ENCODE measurements around the gene EIF4E1B.

EIF4E1B gene

GRCh38 chr5:176647843-176648473 lies 17.5 kb downstream of the EIF4E1B start:
- no peak for DNase-seq

- peak; percentile 53 for DNase-seq
Observed at GRCh38 chr5:176648474-176649194, 18.2 kb downstream of the EIF4E1B start.

- no peak for DNase-seq
Observed at GRCh38 chr5:176650354-176650884, 19.9 kb downstream of the EIF4E1B start.

GRCh38 chr5:176651472-176651980 lies 21.1 kb downstream of the EIF4E1B start:
- DNase-seq: no peak

- DNase-seq: no peak
Observed at GRCh38 chr5:176652136-176652535, 21.7 kb downstream of the EIF4E1B start.

- DNase-seq: peak; percentile 49
Observed at GRCh38 chr5:176653401-176654385, 23.2 kb downstream of the EIF4E1B start.

- no peak for DNase-seq
Observed at GRCh38 chr5:176654856-176655255, 24.4 kb downstream of the EIF4E1B start.

GRCh38 chr5:176656467-176656990 lies 26.1 kb downstream of the EIF4E1B start:
- no peak for DNase-seq

- peak; percentile 66 for DNase-seq
Observed at GRCh38 chr5:176658007-176658599, 27.6 kb downstream of the EIF4E1B start.

GRCh38 chr5:176658817-176659511 lies 28.5 kb downstream of the EIF4E1B start:
- DNase-seq: peak; percentile 54

GRCh38 chr5:176659512-176659839 lies 29.0 kb downstream of the EIF4E1B start:
- no peak for DNase-seq

GRCh38 chr5:176659860-176660461 lies 29.5 kb downstream of the EIF4E1B start:
- DNase-seq: no peak

- no peak for DNase-seq
Observed at GRCh38 chr5:176660530-176660859, 30.0 kb downstream of the EIF4E1B start.

GRCh38 chr5:176660860-176661641 lies 30.6 kb downstream of the EIF4E1B start:
- DNase-seq: peak; percentile 79

- DNase-seq: no peak
Observed at GRCh38 chr5:176661676-176662075, 31.2 kb downstream of the EIF4E1B start.

GRCh38 chr5:176662371-176663333 lies 32.2 kb downstream of the EIF4E1B start:
- DNase-seq: no peak

GRCh38 chr5:176663566-176663965 lies 33.1 kb downstream of the EIF4E1B start:
- DNase-seq: no peak

GRCh38 chr5:176664479-176664878 lies 34.0 kb downstream of the EIF4E1B start:
- no peak for DNase-seq

GRCh38 chr5:176664886-176665285 lies 34.4 kb downstream of the EIF4E1B start:
- DNase-seq: no peak
